IPS-11a (cell line): ENCODE data around the gene DNAH12.
"Not testable (repeated sequence)": the region's sequence is repeated elsewhere in the genome, so short reads cannot be mapped to it uniquely, and the experiment has no call there.

ENCODE experiments used
- H3K4me3 ChIP-seq: one replicate; pipeline ENCODE4 v1.5.1; 2013; ENCODE audit warnings: low read depth, low read length, control low read depth

Gene DNAH12

GRCh38 chr3:57530071-57530608 lies 14.0 kb downstream of the DNAH12 start:
- H3K4me3 ChIP-seq: no peak overlapping the region

GRCh38 chr3:57518276-57518915 lies 25.7 kb downstream of the DNAH12 start:
- no peak overlapping the region for H3K4me3 ChIP-seq

DNA sequence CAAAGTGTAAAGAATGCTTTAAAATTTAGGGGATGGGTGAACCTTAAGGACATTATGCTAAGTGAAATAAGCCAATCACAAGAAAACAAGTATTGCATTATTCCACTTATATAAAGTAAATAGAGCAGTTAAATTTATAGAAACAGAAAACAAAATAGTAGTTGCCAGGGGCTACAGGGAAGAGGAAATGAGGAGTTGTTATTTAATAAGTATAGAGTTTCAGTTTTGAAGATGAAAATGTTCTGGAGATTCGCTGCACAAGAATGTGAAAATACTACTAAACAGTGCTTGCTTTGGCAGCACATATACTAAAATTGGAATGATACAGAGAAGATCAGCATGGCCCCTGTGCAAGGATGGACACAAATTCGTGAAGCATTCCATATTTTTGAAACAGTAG lies 32.0 kb downstream of the DNAH12 start:
- no peak overlapping the region for H3K4me3 ChIP-seq

DNA sequence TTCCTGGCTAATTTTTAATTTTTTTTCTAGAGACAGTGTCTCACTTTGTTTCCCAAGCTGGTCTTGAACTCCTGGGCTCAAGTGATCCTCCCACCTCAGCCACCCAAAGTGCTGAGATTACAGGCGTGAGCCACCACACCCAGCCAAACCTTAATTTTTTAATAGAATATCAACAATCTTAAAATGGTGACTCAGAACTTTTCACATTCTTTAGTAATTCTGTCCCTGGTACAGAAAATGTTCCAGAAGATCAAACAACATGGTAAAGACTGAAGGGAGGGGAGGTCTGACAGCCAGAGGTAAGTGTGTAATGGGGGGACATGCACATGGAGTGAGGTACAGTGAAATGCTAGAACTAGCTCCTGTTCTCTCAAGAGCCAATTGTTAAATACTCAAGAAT lies 38.2 kb downstream of the DNAH12 start:
- no peak overlapping the region for H3K4me3 ChIP-seq

DNA sequence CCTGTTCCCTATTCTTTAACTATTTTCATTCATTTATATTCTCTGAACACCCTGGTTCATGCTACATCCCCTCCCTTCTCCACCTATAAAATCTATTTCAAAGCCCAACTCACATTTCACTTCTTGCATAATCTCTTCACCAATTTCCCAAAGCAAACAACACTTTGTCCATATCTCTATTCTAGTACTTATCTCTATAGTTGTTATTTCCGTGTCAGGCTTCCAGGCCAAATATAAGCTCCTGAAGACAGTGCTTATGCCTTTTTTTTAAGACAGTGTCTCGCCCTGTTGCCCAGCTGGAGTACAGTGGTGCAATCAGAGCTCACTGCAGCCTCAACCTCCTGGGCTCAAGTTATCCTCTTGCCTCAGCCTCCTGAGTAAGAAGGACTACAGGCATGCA lies 43.6 kb downstream of the DNAH12 start:
- no peak overlapping the region for H3K4me3 ChIP-seq

DNA sequence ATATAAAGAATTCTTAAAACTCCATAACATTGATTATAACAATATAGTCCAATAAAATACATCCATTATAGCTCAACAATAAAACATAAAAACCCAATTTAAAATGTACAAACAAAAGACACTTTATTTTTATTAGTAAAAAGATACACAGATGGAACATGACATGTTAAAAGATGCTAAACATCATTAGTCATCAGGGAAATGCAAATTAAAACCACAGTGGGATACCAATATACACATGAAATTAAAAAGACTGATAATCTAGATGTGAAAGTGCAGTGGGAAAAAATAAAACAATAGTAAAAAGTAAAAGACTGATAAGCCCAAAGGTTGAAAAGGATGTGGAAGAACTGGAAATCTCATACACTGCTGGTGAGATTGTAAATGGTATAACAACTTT lies 46.2 kb downstream of the DNAH12 start:
- H3K4me3 ChIP-seq: no peak overlapping the region

DNA sequence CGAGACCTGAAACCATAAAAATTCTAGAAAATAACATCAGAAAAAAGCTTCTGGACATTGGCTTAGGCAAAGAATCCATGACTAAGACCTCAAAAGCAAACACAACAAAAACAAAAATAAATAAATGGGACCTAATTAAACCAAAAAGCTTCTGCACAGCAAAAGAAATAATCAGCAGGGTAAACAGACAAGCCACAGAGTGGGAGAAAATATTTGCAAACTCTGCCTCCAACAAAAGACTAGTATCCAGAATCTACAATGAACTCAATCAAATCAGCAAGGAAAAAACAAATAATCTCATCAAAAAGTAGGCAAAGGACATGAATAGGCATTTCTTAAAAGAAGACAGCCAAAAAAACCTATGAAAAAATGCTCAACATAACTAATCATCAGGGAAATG lies 59.6 kb downstream of the DNAH12 start:
- H3K4me3 ChIP-seq: no peak overlapping the region

GRCh38 chr3:57477193-57477592 lies 67.0 kb downstream of the DNAH12 start:
- not testable (repeated sequence) for H3K4me3 ChIP-seq

DNA sequence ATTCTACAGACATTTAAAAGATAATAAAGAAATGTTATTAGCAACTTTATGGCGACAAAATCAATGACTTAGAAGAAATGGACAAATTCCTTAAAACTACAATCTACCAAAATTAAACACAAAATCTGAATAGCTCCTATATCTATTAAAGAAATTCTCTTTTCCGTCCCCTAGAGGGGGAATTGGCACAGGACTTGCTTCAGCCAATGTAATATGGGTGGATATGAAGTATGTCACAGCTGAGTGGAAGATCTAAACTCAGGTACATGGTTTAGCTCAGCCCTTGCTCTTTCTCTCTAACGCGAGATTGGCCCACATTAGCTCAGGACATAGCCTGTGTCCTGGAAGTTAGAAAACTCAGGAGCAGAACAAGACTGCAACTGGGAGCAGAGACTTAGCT lies 79.3 kb downstream of the DNAH12 start:
- H3K4me3 ChIP-seq: no peak overlapping the region

GRCh38 chr3:57464011-57464410 lies 80.1 kb downstream of the DNAH12 start:
- H3K4me3 ChIP-seq: no peak overlapping the region

GRCh38 chr3:57451150-57451846 lies 92.8 kb downstream of the DNAH12 start:
- no peak overlapping the region for H3K4me3 ChIP-seq

DNA sequence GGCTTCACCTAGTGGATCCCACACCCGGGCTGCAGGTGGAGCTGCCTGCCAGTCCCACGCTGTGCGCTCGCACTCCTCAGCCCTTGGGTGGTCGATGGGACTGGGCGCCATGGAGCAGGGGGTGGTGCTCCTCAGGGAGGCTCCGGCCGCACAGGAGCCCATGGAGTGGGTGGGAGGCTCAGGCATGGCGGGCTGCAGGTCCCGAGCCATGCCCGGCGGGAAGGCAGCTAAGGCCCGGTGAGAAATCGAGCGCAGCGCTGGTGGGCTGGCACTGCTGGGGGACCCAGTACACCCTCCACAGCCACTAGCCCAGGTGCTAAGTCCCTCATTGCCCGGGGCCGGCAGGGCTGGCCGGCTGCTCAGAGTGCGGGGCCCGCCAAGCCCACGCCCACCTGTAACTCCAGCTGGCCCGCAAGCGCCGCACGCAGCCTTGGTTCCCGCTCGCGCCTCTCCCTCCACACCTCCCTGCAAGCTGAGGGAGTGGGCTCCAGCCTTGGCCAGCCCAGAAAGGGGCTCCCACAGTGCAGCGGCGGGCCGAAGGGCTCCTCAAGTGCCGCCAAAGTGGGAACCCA lies 94.8 kb downstream of the DNAH12 start:
- not testable (repeated sequence) for H3K4me3 ChIP-seq

- not testable (repeated sequence) for H3K4me3 ChIP-seq
These were observed 95.7 kb downstream of the DNAH12 start for GRCh38 chr3:57448489-57448888.

GRCh38 chr3:57446318-57446841 lies 97.8 kb downstream of the DNAH12 start:
- H3K4me3 ChIP-seq: no peak overlapping the region

- H3K4me3 ChIP-seq: no peak overlapping the region
These were observed 99.7 kb downstream of the DNAH12 start for GRCh38 chr3:57444469-57444868.

- H3K4me3 ChIP-seq: not testable (repeated sequence)
These were observed 104.0 kb downstream of the DNAH12 start for GRCh38 chr3:57440144-57440543.

DNA sequence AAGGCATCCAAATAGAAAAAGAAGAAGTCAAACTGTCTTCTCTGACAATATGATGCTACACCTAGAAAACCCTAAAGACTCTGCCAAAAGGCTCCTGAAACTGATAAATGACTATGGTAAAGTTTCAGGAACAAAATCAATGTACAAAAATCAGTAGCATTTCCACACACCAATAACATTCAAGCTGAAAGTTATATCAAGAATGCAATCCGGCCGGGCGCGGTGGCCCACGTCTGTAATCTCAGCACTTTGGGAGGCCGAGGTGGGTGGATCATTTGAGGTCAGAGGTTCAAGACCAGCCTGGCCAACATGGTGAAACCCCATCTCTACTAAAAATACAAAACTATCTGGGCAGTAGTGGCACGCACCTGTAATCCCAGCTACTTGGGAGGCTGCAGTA lies 105.7 kb downstream of the DNAH12 start:
- H3K4me3 ChIP-seq: not testable (repeated sequence)

DNA sequence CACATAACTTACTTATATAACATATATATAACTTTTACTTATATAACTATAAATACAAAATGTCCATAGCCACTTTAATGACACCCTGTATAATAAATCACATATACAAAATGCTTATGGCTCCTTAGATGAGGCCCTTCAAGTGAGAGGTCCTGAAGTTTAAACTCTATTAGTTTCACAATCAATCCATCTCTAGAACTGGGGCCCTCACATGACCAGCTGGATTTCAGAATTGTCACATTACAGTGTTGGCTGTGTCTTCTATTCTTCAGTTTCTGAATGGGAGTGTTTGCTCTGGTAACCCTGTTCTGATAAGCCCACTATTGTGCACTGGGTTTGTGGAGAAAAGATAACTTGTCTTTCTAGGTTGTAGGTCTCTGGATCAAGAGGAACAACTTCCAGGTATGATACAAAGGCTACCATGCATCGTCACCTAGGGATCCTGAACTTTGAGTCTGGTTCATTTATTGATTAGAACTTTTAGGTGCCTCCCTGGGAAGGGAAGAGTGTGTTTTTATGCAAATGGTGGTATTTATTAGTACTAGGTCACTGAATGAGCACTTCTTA lies 107.9 kb downstream of the DNAH12 start:
- H3K4me3 ChIP-seq: no peak overlapping the region

DNA sequence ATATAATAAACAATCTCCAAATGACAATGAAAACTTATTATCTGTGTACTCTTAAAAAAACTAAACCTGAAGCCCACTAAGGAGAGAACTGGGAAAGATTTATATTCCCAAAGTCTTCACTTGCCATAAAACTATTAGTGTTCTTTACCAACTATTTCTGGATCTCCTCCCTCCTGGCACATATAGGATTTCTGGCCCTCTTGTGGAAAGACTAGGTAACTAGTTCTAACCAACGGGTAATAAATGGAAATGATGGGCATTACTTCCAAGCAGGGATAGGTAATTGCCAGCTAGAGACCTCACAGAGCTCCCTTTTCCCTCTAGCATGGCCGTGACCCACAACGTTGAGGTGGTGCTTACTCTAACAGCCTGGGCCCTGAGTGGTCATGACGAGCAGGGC lies 110.1 kb downstream of the DNAH12 start:
- H3K4me3 ChIP-seq: no peak overlapping the region

- no peak overlapping the region for H3K4me3 ChIP-seq
These were observed 120.8 kb downstream of the DNAH12 start for GRCh38 chr3:57423335-57423734.

GRCh38 chr3:57421336-57421735 lies 122.8 kb downstream of the DNAH12 start:
- no peak overlapping the region for H3K4me3 ChIP-seq

DNA sequence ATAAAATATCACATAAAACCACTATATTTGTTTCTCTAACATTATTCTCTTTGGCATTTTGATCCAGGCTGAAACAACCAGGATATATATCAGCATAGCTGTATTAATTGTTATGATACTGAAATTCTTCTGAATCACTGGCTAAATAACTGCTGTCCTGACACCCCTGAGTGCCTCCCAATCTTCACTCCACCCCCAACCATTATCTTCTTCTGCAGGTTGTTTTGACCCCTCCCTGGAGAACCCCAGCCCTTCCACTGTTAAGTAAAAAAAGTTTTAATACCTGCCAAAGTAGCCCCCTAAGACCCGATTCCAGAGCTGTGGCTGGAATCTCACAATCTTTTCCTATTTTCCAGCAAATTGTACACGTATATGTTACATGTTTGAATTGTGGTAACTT lies 124.1 kb downstream of the DNAH12 start:
- no peak overlapping the region for H3K4me3 ChIP-seq
